HepG2 (cell line): ENCODE results near the gene ART1. TPM values are rescaled to one million over a fixed set of nuclear protein-coding genes. Genes with fewer than 3 reads are reported as not detected.

Experiments used
- ATAC-seq: fragments of 200-7000 bp; cut with Tn5 transposase; 3 replicates; pipeline ENCODE4 v1.9.1; 2020; ENCODE audit warnings: mild to moderate bottlenecking, moderate library complexity
- BruUV-seq: library from RNA; stranded (reverse); fragments of 400-500 nt; replicated peaks from 2 replicates; lab custom pipeline; 2021; lab: Mats Ljungman, UMichigan
- CTCF ChIA-PET: fragments of 300-600 bp; formaldehyde crosslinking; extraction: SDS; loops from one replicate; lab custom pipeline; 2021; ENCODE audit warnings: low total read pairs, inconsistent platforms, low intra/inter-chr PET ratio; lab: Yijun Ruan, JAX
- POLR2A ChIA-PET: fragments of 350-600 bp; sonication (Branson Sonifier 250); formaldehyde crosslinking; loops from one replicate; lab custom pipeline; 2020; ENCODE audit warnings: antibody characterized with exemption, inconsistent platforms; lab: Yijun Ruan, JAX
- DNase-seq: peaks from one replicate; pipeline ENCODE4 v3.0.0-alpha.2; 2015; ENCODE audit warnings: low spot score
- FAIRE-seq: peaks from 3 replicates; lab custom pipeline; 2011; peaks lifted over from hg19 to GRCh38; lab: Jason Lieb, UNC
- H2AFZ ChIP-seq: one replicate; pipeline ENCODE4 v1.6.1; 2011; ENCODE audit warnings: low read length, inconsistent platforms
- H3K27ac ChIP-seq: fragments of 300-600 bp; 3 replicates; pipeline ENCODE4 v1.8.0; 2011; ENCODE audit warnings: mixed run types, mild to moderate bottlenecking, mixed read lengths, low read length, inconsistent platforms; ENCODE audit not compliant: insufficient read depth; ENCODE audit errors: extremely low read length
- H3K27me3 ChIP-seq, 2 experiments: fragments of 200-600 bp in 1 of 2; 2 replicates in 1 of 2; 3 replicates in 1 of 2; pipeline versions ENCODE4 v1.6.0 to v1.8.0; 2011; ENCODE audit warnings: low read length in 2 of 2, mild to moderate bottlenecking in 2 of 2, moderate library complexity in 2 of 2, inconsistent platforms in 1 of 2; ENCODE audit not compliant: insufficient read depth in 2 of 2, control insufficient read depth in 1 of 2
- H3K36me3 ChIP-seq, 2 experiments: fragments of 200-600 bp in 1 of 2; replicated peaks in 1 of 2; 2 replicates in 1 of 2; 3 replicates in 1 of 2; pipeline versions ENCODE4 v1.5.1 to v1.8.0; 2011; ENCODE audit warnings: low read length in 2 of 2, inconsistent platforms in 1 of 2; ENCODE audit not compliant: insufficient read depth in 2 of 2, control insufficient read depth in 1 of 2
- H3K4me1 ChIP-seq: 2 replicates; pipeline ENCODE4 v1.5.1; 2012; ENCODE audit warnings: low read length, inconsistent platforms; ENCODE audit not compliant: insufficient read depth
- H3K4me2 ChIP-seq: 2 replicates; pipeline ENCODE4 v1.6.0; 2011; ENCODE audit warnings: low read depth, low read length, inconsistent platforms
- H3K4me3 ChIP-seq, 3 experiments: fragments of 200-600 bp in 1 of 3; sonication (generic), shearing (Covaris generic) in 1 of 3; replicated peaks in 1 of 3; 2 replicates each; pipeline ENCODE4 v1.5.1; 2011 to 2016; ENCODE audit warnings: low read length in 3 of 3, inconsistent platforms in 2 of 3, low read depth in 2 of 3, mild to moderate bottlenecking in 2 of 3, control low read depth in 1 of 3, mixed read lengths in 1 of 3; ENCODE audit not compliant: insufficient read depth in 1 of 3
- H3K79me2 ChIP-seq: one replicate; pipeline ENCODE4 v1.6.1; 2011; ENCODE audit warnings: low read length, inconsistent platforms; ENCODE audit not compliant: insufficient read depth
- H3K9ac ChIP-seq: 2 replicates; pipeline ENCODE4 v1.6.0; 2011; ENCODE audit warnings: mild to moderate bottlenecking, low read depth, low read length, inconsistent platforms; ENCODE audit not compliant: insufficient read depth
- H3K9me3 ChIP-seq: 2 replicates; pipeline ENCODE4 v1.5.1; 2012; ENCODE audit warnings: mild to moderate bottlenecking, low read length
- H4K20me1 ChIP-seq: 2 replicates; pipeline ENCODE4 v1.6.0; 2011; ENCODE audit warnings: inconsistent platforms, mild to moderate bottlenecking, low read length, moderate library complexity; ENCODE audit not compliant: insufficient read depth
- CBFB ChIP-seq: sonication (generic); formaldehyde crosslinking; IDR thresholded peaks from 2 replicates; pipeline ENCODE4 v1.4.0; 2020; ENCODE audit warnings: missing genetic modification reagents
- MIER3 ChIP-seq: IDR thresholded peaks from 2 replicates; pipeline ENCODE4 v1.6.1; 2016; ENCODE audit warnings: missing compliant biosample characterization, borderline replicate concordance
- NFATC3 ChIP-seq: sonication (generic); formaldehyde crosslinking; IDR thresholded peaks from 2 replicates; pipeline ENCODE4 v1.5.1; 2020; ENCODE audit warnings: mild to moderate bottlenecking, missing genetic modification reagents
- ZNF251 ChIP-seq: sonication (generic); formaldehyde crosslinking; IDR thresholded peaks from 2 replicates; pipeline ENCODE4 v1.9.0; 2021; ENCODE audit warnings: mild to moderate bottlenecking, missing genetic modification reagents
- ZNF598 ChIP-seq: sonication (generic); formaldehyde crosslinking; IDR thresholded peaks from 2 replicates; pipeline ENCODE4 v1.5.1; 2020; ENCODE audit warnings: mild to moderate bottlenecking, missing genetic modification reagents, borderline replicate concordance
- ZSCAN25 ChIP-seq: sonication (generic); formaldehyde crosslinking; IDR thresholded peaks from 2 replicates; pipeline ENCODE4 v1.8.0; 2022; ENCODE audit warnings: mild to moderate bottlenecking, missing genetic modification reagents
- WGBS: methylation state at CpG from one replicate; pipeline ENCODE4 v1.1.6; 2017; ENCODE audit warnings: low lambda C conversion rate; 5-methylcytosine and 5-hydroxymethylcytosine counted together
- in situ Hi-C: cut with HindIII; loops from 2 replicates; pipeline ENCODE4 v1.10.0; 2017; ENCODE audit warnings: low pct_unique_long_range_greater_than_20kb; ENCODE audit not compliant: extremely low pct_ligation_motif_present
- intact Hi-C: fragments of 100-400 bp; cut with micrococcal nuclease; formaldehyde crosslinking; loops from one replicate; pipeline ENCODE4 v1.10.0; 2022; ENCODE audit not compliant: unreplicated experiment
- polyA plus RNA-seq, 8 experiments: library from polyadenylated mRNA; depleted of rRNA in 3 of 8; stranded (reverse) in 7 of 8; unstranded in 1 of 8; fragments of >200 nt; fragmentation: Illumina TruSeq in 4 of 8; extraction: Trizol in 4 of 8; gene quantifications; 2 replicates each; pipeline versions ENCODE4 v1.2.1 to v1.2.3, GENCODE V29; 2011 to 2016; ENCODE audit warnings: low read depth in 4 of 8, missing spikeins in 1 of 8, mixed read lengths in 1 of 8; ENCODE audit not compliant: insufficient read depth in 1 of 8
- total RNA-seq, 5 experiments: library from RNA; depleted of rRNA; stranded (reverse); fragments of >200 nt; fragmentation: Illumina TruSeq; extraction: Trizol; gene quantifications; 2 replicates each; pipeline ENCODE4 v1.2.3, GENCODE V29; 2016; ENCODE audit warnings: low read depth in 1 of 5
- TF ChIP-seq, protein P1 (sequence below): sonication (generic); formaldehyde crosslinking; IDR thresholded peaks from 2 replicates; pipeline ENCODE4 v1.5.0; 2020; ENCODE audit warnings: missing genetic modification reagents
- TF ChIP-seq, protein P2 (sequence below): sonication (generic); formaldehyde crosslinking; IDR thresholded peaks from 2 replicates; pipeline ENCODE4 v1.8.1; 2023; ENCODE audit warnings: missing genetic modification reagents, inconsistent platforms, borderline replicate concordance
- TF ChIP-seq, protein P3 (sequence below): sonication (generic); formaldehyde crosslinking; IDR thresholded peaks from 2 replicates; pipeline ENCODE4 v1.9.0; 2022; ENCODE audit warnings: missing genetic modification reagents, mild to moderate bottlenecking, borderline replicate concordance
- TF ChIP-seq, protein P4 (sequence below): sonication (generic); formaldehyde crosslinking; IDR thresholded peaks from 2 replicates; pipeline ENCODE4 v1.4.0; 2020; ENCODE audit warnings: missing genetic modification reagents, borderline replicate concordance
- TF ChIP-seq, protein P5 (sequence below): sonication (generic); formaldehyde crosslinking; IDR thresholded peaks from 2 replicates; pipeline ENCODE4 v1.4.0; 2020; ENCODE audit warnings: mild to moderate bottlenecking, missing genetic modification reagents
- TF ChIP-seq, protein P6 (sequence below): sonication (generic); formaldehyde crosslinking; IDR thresholded peaks from 2 replicates; pipeline ENCODE4 v1.8.1; 2023; ENCODE audit warnings: mild to moderate bottlenecking, inconsistent platforms, moderate library complexity, missing genetic modification reagents, borderline replicate concordance

ART1 gene
- total and polyA plus RNA-seq, 2 of the 13 experiments (the other 11 are each of a cell fraction or from before 2014, with no cell fraction given): not detected

DNA sequence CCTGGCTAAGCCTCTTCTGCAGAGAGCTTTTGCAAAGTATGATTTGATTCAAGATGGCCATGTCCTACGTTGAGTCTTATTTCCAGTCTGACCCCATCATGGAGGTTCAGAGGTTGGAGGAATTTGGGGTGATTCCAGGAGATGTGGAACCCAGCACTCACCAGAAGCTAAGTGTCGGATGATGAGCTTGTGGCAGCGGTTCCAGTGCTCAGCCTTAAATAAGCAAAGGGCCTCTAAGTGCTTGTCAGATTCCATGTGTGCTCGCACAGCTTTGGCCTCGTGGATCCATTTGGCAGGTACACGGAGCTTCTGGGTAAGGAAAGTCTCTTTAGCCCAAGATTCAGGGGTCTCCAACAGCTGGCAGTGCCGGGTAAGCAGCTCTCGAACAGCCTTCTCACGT lies 38.1 kb downstream of the ART1 start:
- DNase-seq (no peak), ATAC-seq (no peak), FAIRE-seq (no peak)
- in situ Hi-C loops: no loop called here
- no peak overlapping the region for H3K9ac ChIP-seq
- no peaks in the 10 kb centered on the region for H3K79me2 ChIP-seq
- H3K4me1 ChIP-seq: no peaks in the 10 kb centered on the region
- H2AFZ ChIP-seq: no peak overlapping the region
- no TSS peak for BruUV-seq
- peaks cover 17 to 89% of the 10 kb centered on the region in 2 experiments for H3K36me3 ChIP-seq
- H3K27ac ChIP-seq: no peak overlapping the region
- ChIA-PET CTCF (no interaction called here), POLR2A (no interaction called here)
- no peaks in the 10 kb centered on the region for H4K20me1 ChIP-seq
- no peaks in the 10 kb centered on the region for H3K27me3 ChIP-seq
- intact Hi-C loops: no loop called here
- no peak overlapping the region for H3K4me2 ChIP-seq
- WGBS: 88% methylated on average over 2 of the region's 9 CpGs
- H3K4me3 ChIP-seq: no peak overlapping the region
- H3K9me3 ChIP-seq: no peaks in the 10 kb centered on the region
- TF ChIP-seq ZNF598 (no peak), ZNF251 (CRISPR knock-in tag) (no peak), NFATC3 (CRISPR knock-in tag) (no peak), ZSCAN25 (CRISPR knock-in tag) (no peak), MIER3 (CRISPR knock-in tag) (no peak), CBFB (CRISPR knock-in tag) (no peak)
- TF ChIP-seq, protein P1, sequence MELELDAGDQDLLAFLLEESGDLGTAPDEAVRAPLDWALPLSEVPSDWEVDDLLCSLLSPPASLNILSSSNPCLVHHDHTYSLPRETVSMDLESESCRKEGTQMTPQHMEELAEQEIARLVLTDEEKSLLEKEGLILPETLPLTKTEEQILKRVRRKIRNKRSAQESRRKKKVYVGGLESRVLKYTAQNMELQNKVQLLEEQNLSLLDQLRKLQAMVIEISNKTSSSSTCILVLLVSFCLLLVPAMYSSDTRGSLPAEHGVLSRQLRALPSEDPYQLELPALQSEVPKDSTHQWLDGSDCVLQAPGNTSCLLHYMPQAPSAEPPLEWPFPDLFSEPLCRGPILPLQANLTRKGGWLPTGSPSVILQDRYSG: no peak
- TF ChIP-seq, protein P2, sequence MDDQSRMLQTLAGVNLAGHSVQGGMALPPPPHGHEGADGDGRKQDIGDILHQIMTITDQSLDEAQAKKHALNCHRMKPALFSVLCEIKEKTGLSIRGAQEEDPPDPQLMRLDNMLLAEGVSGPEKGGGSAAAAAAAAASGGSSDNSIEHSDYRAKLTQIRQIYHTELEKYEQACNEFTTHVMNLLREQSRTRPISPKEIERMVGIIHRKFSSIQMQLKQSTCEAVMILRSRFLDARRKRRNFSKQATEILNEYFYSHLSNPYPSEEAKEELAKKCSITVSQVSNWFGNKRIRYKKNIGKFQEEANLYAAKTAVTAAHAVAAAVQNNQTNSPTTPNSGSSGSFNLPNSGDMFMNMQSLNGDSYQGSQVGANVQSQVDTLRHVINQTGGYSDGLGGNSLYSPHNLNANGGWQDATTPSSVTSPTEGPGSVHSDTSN: no peak
- TF ChIP-seq, protein P3, sequence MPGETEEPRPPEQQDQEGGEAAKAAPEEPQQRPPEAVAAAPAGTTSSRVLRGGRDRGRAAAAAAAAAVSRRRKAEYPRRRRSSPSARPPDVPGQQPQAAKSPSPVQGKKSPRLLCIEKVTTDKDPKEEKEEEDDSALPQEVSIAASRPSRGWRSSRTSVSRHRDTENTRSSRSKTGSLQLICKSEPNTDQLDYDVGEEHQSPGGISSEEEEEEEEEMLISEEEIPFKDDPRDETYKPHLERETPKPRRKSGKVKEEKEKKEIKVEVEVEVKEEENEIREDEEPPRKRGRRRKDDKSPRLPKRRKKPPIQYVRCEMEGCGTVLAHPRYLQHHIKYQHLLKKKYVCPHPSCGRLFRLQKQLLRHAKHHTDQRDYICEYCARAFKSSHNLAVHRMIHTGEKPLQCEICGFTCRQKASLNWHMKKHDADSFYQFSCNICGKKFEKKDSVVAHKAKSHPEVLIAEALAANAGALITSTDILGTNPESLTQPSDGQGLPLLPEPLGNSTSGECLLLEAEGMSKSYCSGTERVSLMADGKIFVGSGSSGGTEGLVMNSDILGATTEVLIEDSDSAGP (CRISPR knock-in tag): no peak
- TF ChIP-seq, protein P4, sequence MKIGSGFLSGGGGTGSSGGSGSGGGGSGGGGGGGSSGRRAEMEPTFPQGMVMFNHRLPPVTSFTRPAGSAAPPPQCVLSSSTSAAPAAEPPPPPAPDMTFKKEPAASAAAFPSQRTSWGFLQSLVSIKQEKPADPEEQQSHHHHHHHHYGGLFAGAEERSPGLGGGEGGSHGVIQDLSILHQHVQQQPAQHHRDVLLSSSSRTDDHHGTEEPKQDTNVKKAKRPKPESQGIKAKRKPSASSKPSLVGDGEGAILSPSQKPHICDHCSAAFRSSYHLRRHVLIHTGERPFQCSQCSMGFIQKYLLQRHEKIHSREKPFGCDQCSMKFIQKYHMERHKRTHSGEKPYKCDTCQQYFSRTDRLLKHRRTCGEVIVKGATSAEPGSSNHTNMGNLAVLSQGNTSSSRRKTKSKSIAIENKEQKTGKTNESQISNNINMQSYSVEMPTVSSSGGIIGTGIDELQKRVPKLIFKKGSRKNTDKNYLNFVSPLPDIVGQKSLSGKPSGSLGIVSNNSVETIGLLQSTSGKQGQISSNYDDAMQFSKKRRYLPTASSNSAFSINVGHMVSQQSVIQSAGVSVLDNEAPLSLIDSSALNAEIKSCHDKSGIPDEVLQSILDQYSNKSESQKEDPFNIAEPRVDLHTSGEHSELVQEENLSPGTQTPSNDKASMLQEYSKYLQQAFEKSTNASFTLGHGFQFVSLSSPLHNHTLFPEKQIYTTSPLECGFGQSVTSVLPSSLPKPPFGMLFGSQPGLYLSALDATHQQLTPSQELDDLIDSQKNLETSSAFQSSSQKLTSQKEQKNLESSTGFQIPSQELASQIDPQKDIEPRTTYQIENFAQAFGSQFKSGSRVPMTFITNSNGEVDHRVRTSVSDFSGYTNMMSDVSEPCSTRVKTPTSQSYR (CRISPR knock-in tag): no peak
- TF ChIP-seq, protein P5, sequence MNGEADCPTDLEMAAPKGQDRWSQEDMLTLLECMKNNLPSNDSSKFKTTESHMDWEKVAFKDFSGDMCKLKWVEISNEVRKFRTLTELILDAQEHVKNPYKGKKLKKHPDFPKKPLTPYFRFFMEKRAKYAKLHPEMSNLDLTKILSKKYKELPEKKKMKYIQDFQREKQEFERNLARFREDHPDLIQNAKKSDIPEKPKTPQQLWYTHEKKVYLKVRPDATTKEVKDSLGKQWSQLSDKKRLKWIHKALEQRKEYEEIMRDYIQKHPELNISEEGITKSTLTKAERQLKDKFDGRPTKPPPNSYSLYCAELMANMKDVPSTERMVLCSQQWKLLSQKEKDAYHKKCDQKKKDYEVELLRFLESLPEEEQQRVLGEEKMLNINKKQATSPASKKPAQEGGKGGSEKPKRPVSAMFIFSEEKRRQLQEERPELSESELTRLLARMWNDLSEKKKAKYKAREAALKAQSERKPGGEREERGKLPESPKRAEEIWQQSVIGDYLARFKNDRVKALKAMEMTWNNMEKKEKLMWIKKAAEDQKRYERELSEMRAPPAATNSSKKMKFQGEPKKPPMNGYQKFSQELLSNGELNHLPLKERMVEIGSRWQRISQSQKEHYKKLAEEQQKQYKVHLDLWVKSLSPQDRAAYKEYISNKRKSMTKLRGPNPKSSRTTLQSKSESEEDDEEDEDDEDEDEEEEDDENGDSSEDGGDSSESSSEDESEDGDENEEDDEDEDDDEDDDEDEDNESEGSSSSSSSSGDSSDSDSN (CRISPR knock-in tag): no peak
- TF ChIP-seq, protein P6, sequence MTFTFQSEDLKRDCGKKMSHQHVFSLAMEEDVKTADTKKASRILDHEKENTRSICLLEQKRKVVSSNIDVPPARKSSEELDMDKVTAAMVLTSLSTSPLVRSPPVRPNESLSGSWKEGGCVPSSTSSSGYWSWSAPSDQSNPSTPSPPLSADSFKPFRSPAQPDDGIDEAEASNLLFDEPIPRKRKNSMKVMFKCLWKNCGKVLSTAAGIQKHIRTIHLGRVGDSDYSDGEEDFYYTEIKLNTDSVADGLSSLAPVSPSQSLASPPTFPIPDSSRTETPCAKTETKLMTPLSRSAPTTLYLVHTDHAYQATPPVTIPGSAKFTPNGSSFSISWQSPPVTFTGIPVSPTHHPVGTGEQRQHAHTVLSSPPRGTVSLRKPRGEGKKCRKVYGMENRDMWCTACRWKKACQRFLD: no peak
